Fibroblast of pulmonary artery (primary cell): ENCODE results near the gene PM20D2.

Experiments
- DNase-seq: peaks from one replicate; pipeline ENCODE4 v3.0.0-alpha.2; 2010; ENCODE audit warnings: low read depth
- H3K4me3 ChIP-seq: replicated peaks from 2 replicates; pipeline ENCODE4 v1.5.1; 2011; ENCODE audit warnings: low read depth, mild to moderate bottlenecking, control low read depth, low read length, moderate library complexity
- TF ChIP-seq, protein P1 (sequence below): IDR thresholded peaks from 2 replicates; pipeline ENCODE4 v1.5.1; 2011; ENCODE audit warnings: mild to moderate bottlenecking, control low read depth, low read length, inconsistent platforms; ENCODE audit errors: missing control alignments

PM20D2 gene

DNA sequence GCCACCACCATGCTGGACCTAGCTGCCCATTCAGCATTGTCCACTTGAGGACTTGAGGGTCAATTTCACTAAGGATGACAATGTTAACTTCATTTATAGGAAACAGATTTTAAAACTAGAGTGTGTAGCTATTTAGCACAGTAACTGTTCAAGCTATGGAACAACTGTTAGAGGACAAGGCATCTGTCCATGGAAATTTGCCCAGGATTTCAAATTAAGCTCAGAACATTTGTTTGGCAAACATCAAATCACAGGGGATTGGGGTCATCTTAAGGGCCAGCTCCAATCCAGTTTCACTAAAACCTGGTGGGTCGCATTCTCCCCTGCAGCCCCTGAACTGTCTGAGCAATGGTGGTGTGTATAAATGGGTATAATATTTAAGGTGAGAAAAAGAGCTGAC is 35.1 kb downstream of the PM20D2 start:
- TF ChIP-seq, protein P1, sequence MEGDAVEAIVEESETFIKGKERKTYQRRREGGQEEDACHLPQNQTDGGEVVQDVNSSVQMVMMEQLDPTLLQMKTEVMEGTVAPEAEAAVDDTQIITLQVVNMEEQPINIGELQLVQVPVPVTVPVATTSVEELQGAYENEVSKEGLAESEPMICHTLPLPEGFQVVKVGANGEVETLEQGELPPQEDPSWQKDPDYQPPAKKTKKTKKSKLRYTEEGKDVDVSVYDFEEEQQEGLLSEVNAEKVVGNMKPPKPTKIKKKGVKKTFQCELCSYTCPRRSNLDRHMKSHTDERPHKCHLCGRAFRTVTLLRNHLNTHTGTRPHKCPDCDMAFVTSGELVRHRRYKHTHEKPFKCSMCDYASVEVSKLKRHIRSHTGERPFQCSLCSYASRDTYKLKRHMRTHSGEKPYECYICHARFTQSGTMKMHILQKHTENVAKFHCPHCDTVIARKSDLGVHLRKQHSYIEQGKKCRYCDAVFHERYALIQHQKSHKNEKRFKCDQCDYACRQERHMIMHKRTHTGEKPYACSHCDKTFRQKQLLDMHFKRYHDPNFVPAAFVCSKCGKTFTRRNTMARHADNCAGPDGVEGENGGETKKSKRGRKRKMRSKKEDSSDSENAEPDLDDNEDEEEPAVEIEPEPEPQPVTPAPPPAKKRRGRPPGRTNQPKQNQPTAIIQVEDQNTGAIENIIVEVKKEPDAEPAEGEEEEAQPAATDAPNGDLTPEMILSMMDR = no peak
- DNase-seq = no peak
- no peak overlapping the region for H3K4me3 ChIP-seq

- DNase-seq = no peak
- H3K4me3 ChIP-seq = no peak overlapping the region
- TF ChIP-seq, protein P1 = no peak
These were observed 37.4 kb downstream of the PM20D2 start for GRCh38 chr6:89183294-89183693.

- no peak for DNase-seq
- H3K4me3 ChIP-seq = no peak overlapping the region
These were observed 38.5 kb downstream of the PM20D2 start for GRCh38 chr6:89184344-89184743.

DNA sequence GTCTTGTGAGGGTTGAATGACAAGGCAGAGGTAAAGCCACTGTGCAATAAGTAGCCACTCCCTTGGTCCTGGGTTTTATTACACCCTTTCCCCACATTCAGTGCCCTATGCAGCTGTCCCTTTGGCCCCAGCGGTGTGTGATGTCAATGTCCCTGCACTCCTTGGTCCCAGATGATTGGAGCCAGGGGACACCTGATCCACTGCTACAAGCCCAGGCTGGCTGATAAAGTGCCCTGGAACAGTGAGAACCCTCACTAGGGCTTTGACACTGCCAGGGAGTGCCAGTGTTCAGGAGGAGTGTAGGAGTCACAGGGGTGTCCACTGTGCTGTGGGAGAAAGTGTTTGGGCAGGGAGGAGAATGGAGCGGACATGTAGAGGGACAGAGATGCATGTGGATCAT is 40.9 kb downstream of the PM20D2 start:
- TF ChIP-seq, protein P1 = no peak
- no peak for DNase-seq

More at GRCh38 chr6:89184344-89184743, 38.5 kb downstream of the PM20D2 start:
- TF ChIP-seq, protein P1 = no peak

DNA sequence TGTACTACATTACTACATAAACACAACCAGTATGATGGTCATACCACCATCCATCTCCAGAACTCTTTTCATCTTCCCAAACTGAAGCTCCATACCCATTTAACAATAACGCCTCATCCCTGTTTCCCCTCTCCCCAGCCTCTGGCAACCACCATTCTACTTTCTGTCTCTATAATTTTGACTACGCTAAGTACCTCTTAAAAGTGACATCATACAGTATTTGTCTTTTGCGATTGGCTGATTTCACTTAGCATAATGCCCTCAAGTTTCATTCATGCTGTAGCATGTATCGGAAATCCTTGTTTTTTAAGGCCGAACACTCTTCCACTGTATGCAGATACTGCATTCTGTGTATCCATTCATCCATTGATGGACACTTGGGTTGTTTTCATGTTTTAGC is 41.6 kb downstream of the PM20D2 start:
- DNase-seq = no peak
- TF ChIP-seq, protein P1 = no peak
- H3K4me3 ChIP-seq = no peak overlapping the region

More for the DNA sequence above, 40.9 kb downstream of the PM20D2 start:
- H3K4me3 ChIP-seq = no peak overlapping the region

- no peak overlapping the region for H3K4me3 ChIP-seq
- no peak for DNase-seq
- TF ChIP-seq, protein P1 = no peak
These were observed 44.9 kb downstream of the PM20D2 start for GRCh38 chr6:89190741-89191140.

DNA sequence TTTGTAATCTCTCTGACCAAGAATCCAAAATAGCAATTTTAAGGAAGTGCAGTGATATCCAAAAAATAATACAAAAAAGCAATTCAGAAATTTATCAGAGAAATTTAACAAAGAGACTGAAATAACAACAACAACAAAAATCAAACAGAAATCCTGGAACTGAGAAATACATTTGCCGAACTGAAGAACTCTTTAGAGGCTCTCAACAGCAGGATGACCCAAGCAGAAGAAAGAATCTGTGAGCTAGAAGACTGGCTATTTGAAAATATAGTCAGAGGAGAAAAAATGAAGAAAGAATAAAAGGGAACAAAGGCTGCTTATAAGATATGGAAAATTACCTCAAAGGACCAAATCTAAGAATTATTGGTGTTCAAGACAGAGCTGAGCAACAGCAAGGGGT is 48.7 kb downstream of the PM20D2 start:
- H3K4me3 ChIP-seq = no peak overlapping the region
- no peak for DNase-seq
- TF ChIP-seq, protein P1 = no peak
